NCI-H1048 (cell line): ENCODE results near the gene FAM221B.

Experiments
- DNase-seq: peaks from one replicate; lab custom pipeline; 2025; lab: John Stamatoyannopoulos, UW

FAM221B gene

GRCh38 chr9:35816708-35817107 is 11.8 kb downstream of the FAM221B start:
- no peak for DNase-seq

GRCh38 chr9:35814841-35815543 is 13.5 kb downstream of the FAM221B start, which contains the start of gene HINT2:
TSS of gene HINT2 (minus strand) at chr9:35815042. CDS start at chr9:35814979, 63 bp downstream.
- peak; percentile 98 for DNase-seq

DNA sequence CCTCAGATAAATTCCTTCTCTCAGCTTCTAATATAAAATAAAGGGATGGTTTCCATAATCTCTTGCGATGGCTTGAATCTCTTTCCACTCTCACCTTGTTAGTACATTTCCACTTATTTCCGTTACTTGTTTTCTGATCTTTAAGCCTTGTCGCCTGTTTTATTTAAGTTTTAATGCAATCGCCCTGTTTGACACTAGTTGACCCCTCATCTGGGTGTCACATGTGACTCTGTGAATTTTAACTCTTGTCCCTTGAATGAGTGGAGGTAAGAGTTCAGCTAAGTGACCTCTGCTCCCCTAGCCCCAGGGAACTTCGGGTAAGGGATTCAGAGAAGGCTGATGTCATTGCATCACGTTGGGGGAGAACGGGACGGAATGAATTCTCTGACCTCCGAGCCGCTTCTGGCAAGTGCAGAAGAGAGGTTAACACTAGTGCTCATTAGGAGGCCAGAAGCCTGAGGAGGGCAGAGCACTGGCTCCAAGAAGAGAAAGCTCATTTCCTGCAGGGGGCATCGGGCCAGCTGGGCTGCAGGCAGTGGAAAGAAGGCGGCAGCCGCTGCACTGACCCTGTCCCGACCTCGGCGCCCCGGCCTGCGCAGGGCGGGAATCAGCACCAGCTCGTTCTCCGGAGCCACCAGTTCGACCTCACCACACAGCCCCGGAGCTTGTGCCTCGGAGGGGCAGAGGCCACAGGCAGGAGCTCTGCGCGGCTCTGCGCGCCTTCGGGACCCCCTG is 14.3 kb downstream of the FAM221B start:
- no peak for DNase-seq

- no peak for DNase-seq
Measured at GRCh38 chr9:35813434-35814105, 15.0 kb downstream of the FAM221B start.

DNA sequence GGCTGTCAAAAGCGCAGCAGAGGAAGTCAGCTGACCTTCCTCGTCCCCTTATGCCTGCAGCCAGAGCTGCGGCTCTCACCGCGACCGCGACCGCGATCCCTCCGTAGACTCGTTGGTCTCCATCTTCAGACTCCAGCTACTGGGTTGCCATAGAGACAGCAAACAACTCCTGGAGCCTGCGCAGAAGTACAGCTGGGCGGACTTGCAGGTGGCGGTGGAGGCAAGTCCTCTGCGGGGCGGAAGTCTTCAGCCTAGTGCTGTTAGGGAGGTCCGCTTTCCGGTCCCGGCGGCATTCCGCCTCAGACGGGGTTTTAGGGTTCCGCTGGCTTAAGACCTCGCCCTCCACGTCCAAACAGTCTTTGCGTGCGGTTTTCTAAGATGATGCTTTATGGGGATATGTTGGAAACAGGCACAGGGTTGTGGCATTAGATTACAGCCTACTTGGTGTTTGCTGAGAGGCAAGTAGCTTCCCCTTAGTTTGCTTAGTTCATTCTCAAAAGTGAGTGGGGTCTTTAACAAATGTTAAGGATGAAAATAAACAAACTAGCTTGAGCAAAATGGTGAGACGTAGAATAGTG is 16.4 kb downstream of the FAM221B start, which contains the start of gene SPAG8:
SPAG8 (minus strand) TSS at position 238 of the 578 bp plus-strand sequence; CDS start at position 123, 115 bp downstream.
- peak; percentile 15 for DNase-seq

DNA sequence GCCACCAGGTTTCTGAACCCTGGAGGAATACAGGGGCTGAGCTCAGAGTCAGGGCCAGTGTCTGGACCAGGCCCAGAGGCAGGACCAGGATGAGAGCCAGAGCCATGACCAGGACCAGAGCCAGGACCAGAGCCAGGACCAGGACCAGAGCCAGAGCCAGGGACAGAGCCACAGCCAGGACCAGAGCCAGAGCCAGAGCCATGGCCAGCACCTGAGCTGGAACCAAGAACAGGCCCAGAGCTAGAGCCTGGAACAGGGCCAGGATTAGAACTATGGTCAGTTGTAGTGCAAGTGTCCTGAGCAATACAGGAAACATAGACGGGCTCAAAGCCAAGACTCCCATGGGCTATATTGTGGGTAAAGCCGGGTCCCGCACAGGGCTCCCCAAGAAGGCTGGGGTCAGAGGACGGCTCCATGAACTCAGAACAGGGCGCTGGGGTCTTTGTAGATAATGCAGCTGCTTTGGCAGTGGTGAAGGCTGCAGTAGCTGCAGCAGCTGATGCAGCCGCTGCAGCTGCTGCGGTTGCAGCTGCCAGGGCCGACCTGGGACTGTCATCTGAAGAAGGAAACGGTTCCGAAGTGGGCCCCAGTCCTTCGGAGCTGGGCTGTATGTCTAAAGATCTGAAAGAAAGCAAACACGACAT is 17.0 kb downstream of the FAM221B start:
- DNase-seq = no peak

DNA sequence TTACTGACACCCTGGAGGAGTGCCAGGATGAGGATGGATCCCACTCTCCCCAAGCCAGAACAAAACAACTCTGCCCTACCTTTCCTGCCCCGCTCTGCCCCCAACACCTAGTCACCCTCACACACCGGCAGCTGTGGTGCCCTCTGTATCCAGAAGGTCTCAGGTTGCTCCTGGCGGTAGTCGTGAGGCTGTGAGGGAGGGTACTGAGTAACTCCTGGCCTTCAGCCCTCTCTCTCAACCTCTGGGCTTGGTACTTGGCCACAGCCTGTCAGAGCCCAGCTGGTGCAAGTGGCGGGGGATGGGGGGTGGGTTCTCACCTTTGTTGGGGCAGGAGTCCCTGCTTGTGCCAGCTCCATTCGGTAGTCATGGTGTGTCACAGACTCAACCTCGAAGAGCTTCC is 18.4 kb downstream of the FAM221B start:
- no peak for DNase-seq

GRCh38 chr9:35808433-35808832 is 20.1 kb downstream of the FAM221B start:
- DNase-seq = no peak

GRCh38 chr9:35806101-35806500 is 22.4 kb downstream of the FAM221B start:
- no peak for DNase-seq

GRCh38 chr9:35801328-35802128 is 27.0 kb downstream of the FAM221B start:
- DNase-seq = no peak

GRCh38 chr9:35800530-35800929 is 28.0 kb downstream of the FAM221B start:
- no peak for DNase-seq

GRCh38 chr9:35798658-35799374 is 29.7 kb downstream of the FAM221B start:
- no peak for DNase-seq

- DNase-seq = no peak
Measured at GRCh38 chr9:35797311-35798109, 31.0 kb downstream of the FAM221B start.

- no peak for DNase-seq
Measured at GRCh38 chr9:35795695-35796094, 32.8 kb downstream of the FAM221B start.

GRCh38 chr9:35793461-35793860 is 35.1 kb downstream of the FAM221B start:
- no peak for DNase-seq

DNA sequence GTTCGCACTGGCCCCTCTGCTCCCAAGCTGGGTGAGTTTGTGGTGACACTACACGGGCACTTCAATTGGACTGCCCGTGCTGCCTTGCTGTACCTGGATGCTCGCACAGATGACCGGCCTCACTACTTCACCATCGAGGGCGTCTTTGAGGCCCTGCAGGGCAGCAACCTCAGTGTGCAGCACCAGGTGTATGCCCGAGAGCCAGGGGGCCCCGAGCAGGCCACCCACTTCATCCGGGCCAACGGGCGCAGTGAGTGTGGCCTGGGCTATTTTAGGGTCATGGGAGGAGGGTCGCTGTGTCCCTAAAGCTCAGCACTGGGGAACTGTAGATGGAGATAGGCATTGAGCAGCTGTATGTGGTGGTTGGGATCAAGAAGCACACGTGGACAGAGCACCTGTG is 35.7 kb downstream of the FAM221B start:
- no peak for DNase-seq

DNA sequence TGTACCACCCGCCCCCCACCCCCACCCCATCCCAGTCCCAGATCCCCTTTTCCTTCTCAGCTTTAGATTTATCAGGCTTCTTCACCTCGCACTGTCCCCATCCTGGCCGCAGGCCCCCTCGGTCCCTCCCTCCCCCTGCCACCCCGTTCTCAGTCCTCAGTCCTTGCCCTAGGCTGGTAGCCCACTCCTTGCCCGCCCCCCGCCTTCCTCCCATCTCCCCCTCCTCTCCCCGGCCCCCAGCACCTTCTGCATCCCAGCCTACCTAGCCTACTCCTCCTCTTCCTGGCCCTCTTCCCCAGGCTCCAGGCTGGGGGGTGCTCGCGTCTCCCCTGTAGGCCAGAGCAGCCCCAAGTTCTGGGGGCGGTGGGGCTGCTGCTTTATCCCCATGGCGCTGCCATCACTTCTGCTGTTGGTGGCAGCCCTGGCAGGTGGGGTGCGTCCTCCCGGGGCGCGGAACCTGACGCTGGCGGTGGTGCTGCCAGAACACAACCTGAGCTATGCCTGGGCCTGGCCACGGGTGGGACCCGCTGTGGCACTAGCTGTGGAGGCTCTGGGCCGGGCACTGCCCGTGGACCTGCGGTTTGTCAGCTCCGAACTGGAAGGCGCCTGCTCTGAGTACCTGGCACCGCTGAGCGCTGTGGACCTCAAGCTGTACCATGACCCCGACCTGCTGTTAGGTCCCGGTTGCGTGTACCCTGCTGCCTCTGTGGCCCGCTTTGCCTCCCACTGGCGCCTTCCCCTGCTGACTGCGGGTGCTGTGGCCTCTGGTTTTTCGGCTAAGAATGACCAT is 36.3 kb downstream of the FAM221B start:
- no peak for DNase-seq

DNA sequence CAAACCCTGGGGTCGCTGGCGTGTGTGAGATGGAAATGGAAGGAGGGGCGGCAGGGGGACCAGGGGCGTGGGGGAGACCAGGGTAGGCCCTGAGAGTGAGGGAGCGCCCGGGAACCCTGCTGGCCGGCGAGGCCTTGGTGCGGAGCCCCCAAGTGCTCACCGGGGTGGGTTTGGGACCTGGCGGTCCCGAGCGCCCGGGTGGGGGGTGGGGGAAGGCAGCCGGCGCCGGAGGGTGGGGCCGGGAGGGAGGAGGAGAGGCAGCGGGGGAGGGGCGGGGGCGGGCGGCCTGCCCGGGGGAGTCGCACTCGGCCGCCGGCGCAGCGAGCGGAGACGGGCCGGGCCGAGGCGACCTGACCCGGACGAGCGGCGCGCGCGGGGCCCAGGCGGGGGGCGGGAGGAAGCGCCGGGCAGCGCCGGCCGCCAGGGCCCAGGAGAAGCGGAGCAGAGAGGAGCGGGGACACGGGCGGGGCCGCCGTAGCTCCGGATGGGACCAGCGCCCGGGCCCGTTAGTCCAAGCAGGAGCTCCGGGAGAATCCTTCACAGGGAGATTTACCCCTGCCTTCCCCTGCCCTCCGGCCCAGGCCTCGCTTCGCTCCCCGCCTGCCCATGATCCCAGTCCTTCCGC is 37.1 kb downstream of the FAM221B start, which contains the start of gene NPR2:
NPR2 (plus strand) TSS at position 295 of the 625 bp plus-strand sequence. CDS start 818 bp downstream, outside the sequence.
- no peak for DNase-seq
